GF-D8 (cell line): ENCODE data around the gene FGF22.
"Not testable (repeated sequence)": the region's sequence is repeated elsewhere in the genome, so short reads cannot be mapped to it uniquely, and the experiment has no call there.

Source experiments
- DNase-seq: peaks from one replicate; lab custom pipeline; 2025; lab: John Stamatoyannopoulos, UW

Gene FGF22

GRCh38 chr19:622666-623065 lies 17.0 kb upstream of the FGF22 start:
- DNase-seq, result no peak

GRCh38 chr19:623175-623916 lies 16.3 kb upstream of the FGF22 start:
- DNase-seq, result no peak

- no peak for DNase-seq
Measured at GRCh38 chr19:623974-624373, 15.7 kb upstream of the FGF22 start.

GRCh38 chr19:624433-625109 lies 15.1 kb upstream of the FGF22 start:
- no peak for DNase-seq

GRCh38 chr19:625257-625656 lies 14.4 kb upstream of the FGF22 start:
- no peak for DNase-seq

GRCh38 chr19:626566-626965 lies 13.1 kb upstream of the FGF22 start:
- DNase-seq, result not testable (repeated sequence)

GRCh38 chr19:628168-628567 lies 11.5 kb upstream of the FGF22 start:
- DNase-seq, result no peak

- not testable (repeated sequence) for DNase-seq
Measured at GRCh38 chr19:629515-629914, 10.2 kb upstream of the FGF22 start.

GRCh38 chr19:629961-630714 lies 9.5 kb upstream of the FGF22 start:
- no peak for DNase-seq

- DNase-seq, result peak; percentile 26
Measured at GRCh38 chr19:632579-633067, 7.1 kb upstream of the FGF22 start.

GRCh38 chr19:633068-633785 lies 6.5 kb upstream of the FGF22 start, which contains the start of gene POLRMT:
Gene POLRMT (minus strand): TSS chr19:633537. CDS start chr19:633512, 25 bp downstream.
- DNase-seq, result peak; percentile 93

- DNase-seq, result no peak
Measured at GRCh38 chr19:633786-634639, 5.7 kb upstream of the FGF22 start.

- DNase-seq, result no peak
Measured at GRCh38 chr19:634975-635652, 4.6 kb upstream of the FGF22 start.

- no peak for DNase-seq
Measured at GRCh38 chr19:638906-639252, 800 bp upstream of the FGF22 start.

GRCh38 chr19:640161-640558 lies 481 bp downstream of the FGF22 start:
- no peak for DNase-seq

- DNase-seq, result no peak
Measured at GRCh38 chr19:640606-641189, 1.0 kb downstream of the FGF22 start.

GRCh38 chr19:641702-642101 lies 2.0 kb downstream of the FGF22 start:
- DNase-seq, result no peak

GRCh38 chr19:642767-643727 lies 3.4 kb downstream of the FGF22 start:
- no peak for DNase-seq

- no peak for DNase-seq
Measured at GRCh38 chr19:643736-644135, 4.1 kb downstream of the FGF22 start.
